HG03469 (cell line): Measurements from ENCODE around the gene FUCA2.
"Not testable (repeated sequence)": the region's sequence is repeated elsewhere in the genome, so short reads cannot be mapped to it uniquely, and the experiment has no call there.

Source experiments
- ATAC-seq: cut with Tn5 transposase; IDR thresholded peaks from one replicate; pipeline ENCODE4 v1.9.1; 2021; ENCODE audit warnings: mild to moderate bottlenecking, moderate library complexity, moderate number of reproducible peaks; ENCODE audit not compliant: unreplicated experiment

Gene FUCA2

DNA sequence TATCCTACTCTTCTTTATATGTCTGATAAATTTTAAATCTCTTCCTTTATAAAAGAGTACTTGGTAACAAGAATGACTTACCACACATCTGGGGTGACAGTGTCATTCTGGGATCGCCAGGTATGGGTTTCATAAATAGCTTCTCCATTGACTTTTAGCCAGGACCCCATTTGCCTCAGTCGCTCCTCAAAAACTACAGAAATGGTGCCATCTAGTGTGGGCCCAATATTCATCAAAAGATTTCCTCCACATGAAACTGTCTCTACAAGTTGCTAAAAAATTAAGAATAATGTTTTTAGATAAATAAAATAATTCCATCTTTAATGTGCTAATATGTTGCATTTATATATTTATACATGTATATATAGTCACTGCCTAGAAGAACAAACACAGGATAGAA lies 9.7 kb downstream of the FUCA2 start:
- ATAC-seq = no peak

DNA sequence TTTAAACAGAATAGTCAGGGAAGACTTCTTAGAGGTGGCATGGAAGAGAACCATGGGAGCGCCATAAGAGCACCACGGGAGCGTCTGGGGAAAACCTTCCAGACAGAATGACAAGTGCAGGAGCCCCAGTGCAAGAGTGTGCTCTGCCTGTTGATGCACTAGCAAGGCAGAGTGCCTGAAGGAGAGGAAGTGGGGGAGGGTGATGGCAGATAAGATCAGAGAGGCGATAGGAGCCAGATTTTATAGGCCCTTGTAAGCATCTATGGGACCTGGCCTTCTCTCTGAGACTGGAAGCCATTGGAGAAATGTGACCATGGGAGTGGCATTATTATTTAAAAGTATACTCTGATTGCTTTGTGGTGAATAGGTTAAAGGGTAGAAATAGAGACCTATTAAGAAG lies 13.1 kb downstream of the FUCA2 start:
- ATAC-seq = no peak

DNA sequence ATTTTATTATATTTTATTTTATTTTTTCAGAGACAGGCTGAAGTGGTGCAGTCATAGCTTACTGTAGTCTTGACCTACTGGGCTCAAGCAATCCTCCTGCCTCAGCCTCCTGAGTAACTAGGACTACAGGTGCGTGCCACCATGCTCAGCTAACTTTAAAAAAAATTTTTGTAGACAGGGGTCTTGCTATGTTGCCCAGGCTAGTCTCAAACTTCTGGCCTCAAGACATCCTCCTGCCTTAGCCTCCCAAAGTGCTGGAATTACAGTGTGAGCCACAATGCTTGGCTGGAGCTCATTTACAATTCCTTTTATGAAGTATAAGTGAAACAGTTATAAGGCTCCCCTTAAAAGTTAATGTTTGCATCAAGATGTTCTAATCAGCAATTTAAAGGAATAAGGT lies 14.5 kb downstream of the FUCA2 start:
- no peak for ATAC-seq

DNA sequence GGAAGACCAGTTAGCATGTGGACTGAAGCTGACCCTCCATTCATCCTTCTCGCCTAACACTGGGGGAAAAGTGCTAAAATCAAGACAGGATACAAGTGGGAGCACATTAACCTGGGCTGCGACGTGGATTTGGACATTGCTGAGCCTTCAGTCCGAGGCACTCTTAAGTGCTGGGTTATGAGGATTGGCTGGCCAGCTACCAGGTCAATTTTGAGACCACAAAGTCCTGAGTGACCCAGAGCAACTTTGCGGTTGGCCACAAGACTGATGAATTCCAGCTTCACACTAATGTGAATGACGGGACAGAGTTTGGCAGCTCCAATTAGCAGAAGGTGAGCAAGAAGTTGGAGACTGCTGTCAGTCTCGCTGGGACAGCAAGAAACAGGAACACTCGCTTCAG lies 20.7 kb downstream of the FUCA2 start:
- ATAC-seq = no peak

DNA sequence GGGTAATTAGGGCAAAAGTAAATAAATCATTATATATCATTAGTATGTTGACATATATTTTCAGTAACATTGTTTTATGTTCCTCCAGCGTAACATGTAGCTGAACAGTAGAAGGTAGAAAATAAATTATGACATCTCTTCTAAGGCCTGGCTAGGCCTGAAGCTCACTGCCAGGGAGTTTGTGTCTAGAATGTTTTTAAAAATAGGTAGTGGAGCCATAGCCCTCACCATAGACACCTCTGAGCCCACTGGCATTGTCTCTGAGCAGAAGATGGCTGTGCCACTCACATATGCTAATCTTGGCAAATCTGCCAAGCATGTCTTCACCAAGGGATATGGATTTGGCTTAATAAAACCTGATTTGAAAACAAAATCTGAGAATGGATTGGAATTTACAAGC lies 21.3 kb downstream of the FUCA2 start:
- no peak for ATAC-seq

DNA sequence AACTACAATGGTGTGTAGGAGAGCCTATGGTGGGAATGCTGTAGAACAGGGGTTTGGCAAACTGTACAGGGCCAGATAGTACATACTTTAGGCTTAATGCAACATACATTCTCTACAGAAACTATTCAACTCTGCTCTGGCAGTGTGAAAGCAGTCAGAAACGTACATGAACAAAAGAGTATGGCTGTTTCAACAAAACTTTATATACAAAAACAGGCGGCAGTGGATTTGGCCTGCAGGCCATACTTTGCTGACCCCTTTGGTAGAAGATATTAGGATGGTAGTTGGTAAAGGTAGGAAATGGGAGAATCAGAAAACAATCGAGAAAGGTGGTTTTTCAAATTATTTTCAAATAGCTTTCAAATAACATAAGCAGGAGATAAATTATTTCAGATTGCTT lies 24.8 kb downstream of the FUCA2 start:
- no peak for ATAC-seq

DNA sequence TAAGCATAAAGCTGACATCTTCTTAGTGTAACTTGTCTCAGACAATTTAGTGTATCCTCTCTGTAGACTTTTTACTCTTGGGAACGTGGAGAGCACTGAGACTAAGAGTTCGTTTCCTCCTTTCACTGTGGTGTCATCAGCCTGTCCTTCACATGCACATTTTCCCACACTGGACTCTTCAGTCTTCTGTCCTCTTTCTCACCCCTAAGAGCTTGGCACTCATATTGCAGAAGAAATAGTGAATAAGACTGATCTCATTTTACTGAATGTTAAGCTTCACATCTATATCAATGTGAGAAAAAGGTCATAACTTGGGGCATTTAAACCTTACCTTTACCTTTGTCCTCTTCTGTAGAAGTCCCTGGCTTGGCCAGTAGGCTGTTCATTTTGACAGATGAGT lies 25.6 kb downstream of the FUCA2 start:
- no peak for ATAC-seq

DNA sequence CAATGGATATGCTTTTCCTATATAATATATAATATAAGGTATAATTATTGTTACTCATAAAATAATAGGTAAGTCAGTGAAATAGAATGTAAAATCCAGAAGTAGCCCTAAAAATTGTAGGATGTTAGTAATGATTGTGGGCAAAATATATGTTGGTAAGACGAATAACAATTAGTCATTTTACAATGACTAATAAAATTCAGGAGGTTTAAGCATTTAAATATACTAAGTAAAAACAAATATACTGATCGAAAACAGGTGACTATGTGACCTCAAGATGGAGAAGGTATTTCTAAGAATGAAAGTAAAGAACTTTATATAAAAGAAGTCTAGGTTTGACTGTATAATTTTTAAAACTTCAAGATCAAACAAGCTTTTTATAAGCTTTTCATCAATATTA lies 28.9 kb downstream of the FUCA2 start:
- no peak for ATAC-seq

DNA sequence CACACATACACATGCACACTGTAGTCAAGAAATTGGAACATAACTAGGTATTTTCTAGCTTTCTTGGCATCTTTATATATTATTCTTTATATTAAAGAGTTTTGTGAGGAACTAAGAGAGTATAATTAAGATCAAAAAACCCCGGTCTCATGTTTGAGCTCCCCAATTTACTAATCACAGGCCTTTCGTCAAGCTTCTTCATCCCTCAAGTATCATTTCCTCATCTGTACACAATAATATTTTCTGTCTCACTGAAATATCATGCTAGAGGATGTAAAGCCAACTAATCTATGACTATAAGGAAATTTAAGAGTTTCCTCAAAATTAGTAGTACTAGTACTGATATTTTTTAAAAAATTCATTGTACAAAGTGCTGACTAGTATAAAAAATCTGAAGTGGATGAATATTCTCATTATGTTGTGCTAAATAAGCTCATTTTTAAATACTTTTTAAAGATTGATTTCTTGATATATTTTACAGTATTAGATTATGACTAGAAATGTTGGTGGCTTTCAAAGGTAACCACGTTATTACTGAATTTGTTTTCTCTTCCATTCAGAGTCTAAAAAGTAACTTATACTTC lies 32.9 kb downstream of the FUCA2 start:
- no peak for ATAC-seq

DNA sequence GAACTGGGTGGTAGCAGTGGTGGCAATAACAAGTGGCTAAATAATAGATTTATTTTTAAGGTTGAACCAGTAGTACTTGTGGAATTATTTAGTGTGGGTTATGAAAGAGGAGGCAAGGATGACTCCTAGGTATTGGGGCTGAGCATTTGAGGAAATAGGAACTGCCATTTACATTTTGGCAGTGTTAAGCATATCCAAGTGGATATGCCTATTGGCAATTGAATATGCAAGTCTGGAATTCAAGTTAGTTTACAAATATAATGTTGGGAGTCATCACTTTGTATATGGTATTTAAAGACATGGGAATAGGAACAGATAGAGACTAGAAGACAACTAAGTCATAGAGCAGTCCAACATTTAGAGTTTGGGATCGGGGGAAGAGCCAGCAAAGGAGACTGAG lies 35.0 kb downstream of the FUCA2 start:
- ATAC-seq = no peak

DNA sequence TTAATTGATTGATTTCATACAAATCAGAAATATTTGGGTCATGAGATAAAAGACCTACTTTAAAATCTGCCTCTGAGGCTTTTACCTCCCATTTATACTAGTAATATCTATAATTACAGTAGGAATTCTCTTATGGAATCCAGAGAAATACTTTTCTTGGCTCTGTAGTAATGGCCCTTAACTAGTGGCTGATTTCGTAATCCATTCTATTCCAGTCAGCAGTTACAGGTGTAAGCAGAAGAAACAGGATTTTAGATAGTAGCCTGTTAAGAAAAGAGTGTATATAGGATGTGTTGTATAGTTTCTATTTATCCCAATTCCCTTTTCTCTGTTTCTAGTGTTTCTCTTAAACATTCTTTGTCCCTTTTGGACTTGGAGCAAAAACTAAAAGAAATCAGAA lies 39.7 kb downstream of the FUCA2 start:
- ATAC-seq = no peak

DNA sequence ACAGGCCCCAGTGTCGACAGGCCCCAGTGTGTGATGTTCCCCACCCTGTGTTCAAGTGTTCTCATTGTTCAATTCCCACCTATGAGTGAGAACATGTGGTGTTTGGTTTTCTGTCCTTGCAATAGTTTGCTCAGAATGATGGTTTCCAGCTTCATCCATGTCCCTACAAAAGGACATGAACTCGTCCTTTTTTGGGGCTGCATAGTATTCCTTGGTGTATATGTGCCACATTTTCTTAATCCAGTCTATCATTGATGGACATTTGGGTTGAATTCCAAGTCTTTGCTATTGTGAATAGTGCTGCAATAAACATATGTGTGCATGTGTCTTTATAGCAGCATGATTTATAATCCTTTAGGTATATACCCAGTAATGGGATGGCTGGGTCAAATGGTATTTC lies 42.7 kb downstream of the FUCA2 start:
- not testable (repeated sequence) for ATAC-seq

DNA sequence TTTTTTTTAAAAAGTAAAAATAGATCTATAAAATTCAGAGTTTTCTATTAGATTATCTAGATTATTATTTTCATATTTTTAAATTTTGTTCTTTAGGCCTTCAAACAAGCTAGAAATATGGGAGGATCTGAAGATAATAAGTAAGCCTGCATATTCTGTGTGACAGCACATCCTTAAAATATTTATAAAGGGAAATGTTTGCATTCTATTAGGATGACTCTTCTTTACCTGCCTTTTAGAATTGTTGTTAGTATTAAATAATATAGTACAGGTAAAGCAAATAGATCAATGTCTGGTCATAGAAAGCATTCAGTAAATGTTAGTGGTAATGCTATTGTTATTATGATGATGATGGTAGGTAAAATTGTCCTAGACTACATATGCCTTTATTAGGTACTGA lies 43.5 kb downstream of the FUCA2 start:
- no peak for ATAC-seq

DNA sequence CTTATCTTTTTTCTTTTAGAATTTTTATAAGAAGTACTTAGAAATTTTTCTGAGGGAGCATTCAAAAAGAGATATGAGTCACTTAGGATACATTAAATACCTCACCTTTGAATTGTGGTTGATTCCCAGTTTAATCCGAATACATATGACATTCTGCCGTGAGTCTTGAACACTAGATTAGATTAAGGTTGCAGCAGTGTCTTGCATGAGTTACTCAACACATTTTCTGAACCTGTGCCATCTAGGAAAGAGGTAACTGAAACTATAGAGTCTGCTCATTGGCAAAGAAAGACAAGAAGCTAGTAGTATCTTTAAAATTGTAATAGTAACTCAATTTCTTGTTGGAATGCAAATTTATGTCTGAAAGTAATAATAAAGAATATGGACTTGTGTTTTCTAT lies 46.0 kb downstream of the FUCA2 start:
- ATAC-seq = no peak

DNA sequence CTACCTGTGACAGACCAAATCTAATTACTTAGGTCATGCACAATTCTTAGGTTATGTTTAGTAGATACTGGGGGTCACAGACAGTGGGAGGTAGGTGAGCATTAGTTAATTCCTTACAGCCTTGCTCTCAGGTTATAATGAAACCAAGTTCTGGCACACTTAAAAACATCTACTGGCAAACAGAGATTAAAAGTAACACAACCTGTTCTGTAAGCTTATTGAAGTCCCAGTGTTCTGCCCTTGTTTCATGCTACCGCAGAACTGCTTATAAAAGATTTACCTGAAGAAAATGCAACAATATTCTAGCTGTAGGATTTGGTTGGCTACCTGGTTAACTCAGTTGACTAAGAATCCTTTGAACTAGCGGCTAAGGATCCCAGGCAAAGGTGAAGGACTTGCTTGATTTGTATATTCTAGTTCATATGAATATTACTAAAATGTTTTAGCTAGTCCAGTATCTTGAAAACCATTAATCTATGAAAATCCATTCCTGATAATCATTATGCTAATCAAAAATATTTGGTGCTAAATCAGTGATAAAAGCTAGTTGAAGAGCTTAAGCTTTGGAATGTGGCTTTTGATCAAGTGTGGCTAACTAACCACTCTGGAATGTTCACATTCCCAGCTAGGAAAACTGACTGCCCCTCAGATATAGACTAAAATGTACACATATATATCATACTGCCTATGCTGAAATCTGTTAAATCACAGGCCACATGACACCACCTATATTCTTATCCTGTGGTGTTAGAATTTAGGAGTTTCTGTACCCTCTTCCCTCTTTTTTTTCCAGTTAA lies 53.8 kb downstream of the FUCA2 start:
- ATAC-seq = no peak

DNA sequence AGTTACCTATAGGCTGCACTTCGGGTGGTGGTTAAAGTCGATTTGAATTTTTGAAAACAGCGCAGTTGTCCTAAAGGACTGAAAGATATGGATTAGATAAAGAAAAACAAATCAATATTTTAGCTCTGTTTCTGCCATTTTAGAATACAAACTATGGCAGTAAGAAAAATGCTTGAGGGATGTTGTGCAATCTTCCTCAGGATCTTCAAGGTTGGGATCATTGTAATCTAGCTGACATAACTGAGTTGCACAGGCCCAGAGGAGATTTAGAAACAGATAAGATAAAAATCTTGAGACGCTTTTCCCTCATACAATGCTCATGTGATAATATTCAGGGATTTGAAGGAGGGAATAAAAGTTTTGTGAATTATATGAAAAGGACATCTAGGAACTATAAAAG lies 60.0 kb downstream of the FUCA2 start:
- no peak for ATAC-seq

DNA sequence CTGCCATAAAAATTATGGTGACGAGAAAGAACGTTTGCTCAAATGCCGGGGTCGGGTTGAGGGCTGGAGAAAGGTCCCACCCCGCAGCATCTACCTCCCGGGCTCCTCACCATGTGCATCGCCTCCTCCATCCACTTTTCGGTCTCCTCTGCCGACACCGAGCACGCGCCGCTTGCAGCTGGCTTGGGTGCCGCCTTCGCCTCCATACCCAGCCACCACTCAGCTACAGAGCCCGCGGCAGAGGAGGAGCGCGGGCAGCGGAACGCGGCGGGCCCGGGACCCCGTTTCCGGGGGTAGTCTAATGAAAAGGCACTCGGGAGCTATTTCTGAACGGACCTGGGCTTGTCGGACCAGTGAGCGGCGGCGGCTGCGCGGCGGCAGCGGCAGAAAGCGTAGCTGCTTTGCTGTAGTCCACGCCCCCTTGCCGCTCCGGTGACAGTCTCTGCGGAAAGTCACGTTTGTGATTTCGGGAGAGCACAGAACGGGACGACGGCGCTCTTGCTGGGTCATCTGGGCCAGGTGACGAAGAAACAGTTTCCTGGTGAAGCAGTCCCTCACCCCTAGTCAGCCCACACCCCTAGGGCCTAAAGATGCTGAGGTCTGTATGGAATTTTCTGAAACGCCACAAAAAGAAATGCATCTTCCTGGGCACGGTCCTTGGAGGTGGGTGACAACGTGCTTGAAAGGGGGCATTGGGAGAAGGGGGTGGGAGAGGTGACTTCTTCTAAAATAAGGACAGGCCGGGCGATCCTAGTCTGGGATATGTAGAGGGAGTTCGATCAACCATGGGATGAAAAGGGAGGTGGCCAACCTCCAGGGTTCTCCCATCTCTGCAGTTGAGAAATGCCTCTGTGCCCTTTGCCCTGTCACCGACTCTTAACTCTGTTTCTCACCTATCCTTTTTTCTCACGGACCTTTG lies 60.8 kb downstream of the FUCA2 start, which contains the start of the genes ADAT2 and PEX3:
Gene ADAT2, minus strand, starts transcription at position 243 of the 919 bp plus-strand sequence. Its CDS starts 37 bp downstream, at position 206.
Gene PEX3, plus strand, starts transcription at position 353 of the 919 bp plus-strand sequence. Its CDS starts 238 bp downstream, at position 591.
- ATAC-seq = peak; percentile 95

DNA sequence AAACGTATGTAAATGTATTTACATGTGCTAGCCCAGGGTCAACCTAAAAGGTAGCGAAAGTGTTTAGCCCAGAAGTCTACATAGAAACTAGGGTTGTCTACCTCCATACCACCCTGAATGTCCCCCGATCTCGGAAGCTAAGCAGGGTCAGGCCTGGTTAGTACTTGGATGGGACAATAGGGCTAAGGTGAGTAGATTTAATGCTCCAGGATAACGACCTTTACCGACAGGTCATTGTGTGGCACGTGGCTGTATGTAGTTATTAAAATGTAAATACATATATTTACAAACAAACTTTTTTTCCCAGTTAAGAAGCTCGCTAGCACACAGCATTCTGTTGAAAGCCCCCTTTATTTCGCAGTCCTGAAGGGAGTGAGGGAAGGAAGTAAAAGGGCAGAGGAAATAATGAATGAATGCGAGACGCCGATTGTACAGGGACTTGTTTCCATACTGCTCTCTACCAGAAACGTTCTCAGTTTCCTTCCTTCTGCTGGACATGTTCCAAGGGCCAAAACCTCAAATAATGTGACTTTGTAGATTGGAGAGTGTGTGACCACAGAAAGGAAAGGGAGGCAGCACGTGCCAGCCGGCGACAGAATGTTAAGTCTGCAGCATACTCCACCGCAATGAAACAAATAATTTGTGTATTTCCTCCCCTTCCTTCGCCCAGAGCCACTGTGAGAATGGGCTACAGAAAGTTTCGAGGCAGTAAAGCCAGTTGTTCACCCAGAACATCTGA lies 61.6 kb downstream of the FUCA2 start:
- ATAC-seq = no peak

DNA sequence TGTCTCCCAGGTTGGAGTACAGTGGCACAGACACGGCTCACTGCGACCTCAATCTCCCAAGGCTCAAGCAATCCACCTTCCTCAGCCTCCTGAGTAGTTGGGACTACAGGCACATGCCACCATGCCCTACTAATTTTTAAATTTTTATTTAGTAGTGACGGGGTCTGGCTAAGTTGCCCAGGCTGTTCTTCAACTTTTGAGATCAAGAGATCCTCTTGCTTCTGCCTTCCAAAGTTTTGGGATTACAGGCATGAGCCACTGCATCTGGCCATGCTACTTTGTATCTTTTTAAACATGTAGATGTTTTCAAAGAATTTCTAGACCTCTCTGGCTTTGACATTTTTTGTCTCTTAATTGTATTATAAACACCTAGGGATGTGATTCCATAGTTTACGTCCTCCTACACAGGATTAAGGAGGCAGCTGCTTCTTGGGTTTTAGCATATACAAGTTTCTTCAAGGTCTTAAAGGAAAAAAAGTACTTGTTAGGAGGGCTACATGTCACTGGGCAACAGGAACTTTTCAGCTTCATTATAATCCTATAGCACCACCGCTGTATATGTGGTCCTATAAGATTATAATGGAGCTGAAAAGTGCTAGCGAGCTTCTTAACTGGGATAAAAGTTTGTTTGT lies 62.3 kb downstream of the FUCA2 start:
- no peak for ATAC-seq

DNA sequence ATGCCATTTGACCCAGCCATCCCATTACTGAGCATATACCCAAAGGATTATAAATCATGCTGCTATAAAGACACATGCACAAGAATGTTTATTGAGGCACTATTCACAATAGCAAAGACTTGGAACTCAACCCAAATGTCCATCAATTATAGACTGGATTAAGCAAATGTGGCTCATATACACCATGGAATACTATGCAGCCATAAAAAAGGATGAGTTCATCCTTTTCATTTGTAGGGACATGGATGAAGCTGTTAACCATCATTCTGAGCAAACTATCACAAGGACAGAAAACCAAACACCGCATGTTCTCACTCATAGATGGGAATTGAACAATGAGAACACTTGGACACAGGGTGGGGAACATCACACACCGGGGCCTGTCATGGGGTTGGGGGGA lies 63.7 kb downstream of the FUCA2 start:
- not testable (repeated sequence) for ATAC-seq
